Caco-2 (cell line): Measurements from ENCODE around the gene IGSF21. TPM values are rescaled to one million over a fixed set of nuclear protein-coding genes. Genes with fewer than 3 reads are reported as not detected.

Experiments used
- Bru-seq: library from RNA; stranded (reverse); fragments of 400-500 nt; gene quantifications from one replicate; lab custom pipeline; 2021; lab: Mats Ljungman, UMichigan
- BruChase-seq, 2 experiments: library from RNA; stranded (reverse); fragments of 400-500 nt; gene quantifications; one replicate each; lab custom pipeline; 2021; lab: Mats Ljungman, UMichigan
- BruUV-seq: library from RNA; stranded (reverse); fragments of 400-500 nt; replicated peaks from 2 replicates; lab custom pipeline; 2021; lab: Mats Ljungman, UMichigan
- CTCF ChIA-PET: fragments of 300-600 bp; sonication (Branson Sonifier 250); formaldehyde crosslinking; loops from one replicate; lab custom pipeline; 2022; ENCODE audit warnings: antibody characterized with exemption; lab: Charles Lee
- POLR2A ChIA-PET: fragments of 300-600 bp; sonication (Branson Sonifier 250); formaldehyde crosslinking; loops from one replicate; lab custom pipeline; 2022; ENCODE audit warnings: antibody characterized with exemption; lab: Charles Lee
- DNase-seq, 2 experiments: peaks; one replicate each; pipeline versions ENCODE4 v3.0.0 to v3.0.0-alpha.2; 2020 to 2022
- H3K27me3 ChIP-seq: replicated peaks from 2 replicates; pipeline ENCODE4 v1.6.0; 2011; ENCODE audit warnings: low read length; ENCODE audit not compliant: control insufficient read depth, insufficient read depth
- H3K36me3 ChIP-seq: 2 replicates; pipeline ENCODE4 v1.5.1; 2011; ENCODE audit warnings: low read length; ENCODE audit not compliant: control insufficient read depth, insufficient read depth
- H3K4me1 ChIP-seq: fragments of 250-450 bp; sonication (Bioruptor Pico); 2 replicates; pipeline ENCODE4 v1.5.1; 2020; ENCODE audit warnings: mild to moderate bottlenecking
- H3K4me3 ChIP-seq: 2 replicates; pipeline ENCODE4 v1.5.1; 2011; ENCODE audit warnings: low read depth, mild to moderate bottlenecking, control low read depth, low read length
- H3K9me3 ChIP-seq: fragments of 250-450 bp; sonication (Bioruptor Pico); 2 replicates; pipeline ENCODE4 v1.5.1; 2020; ENCODE audit warnings: mild to moderate bottlenecking, moderate library complexity
- H3K27ac Mint-ChIP-seq: one replicate; pipeline ENCODE4 v1.8.0; 2022; ENCODE audit warnings: mixed read lengths; ENCODE audit not compliant: unreplicated experiment
- H3K27me3 Mint-ChIP-seq: one replicate; pipeline ENCODE4 v1.8.0; 2022; ENCODE audit warnings: mixed read lengths; ENCODE audit not compliant: insufficient read depth, unreplicated experiment
- H3K36me3 Mint-ChIP-seq: one replicate; pipeline ENCODE4 v1.8.0; 2022; ENCODE audit warnings: mild to moderate bottlenecking, mixed read lengths; ENCODE audit not compliant: insufficient read depth, unreplicated experiment
- H3K4me1 Mint-ChIP-seq: one replicate; pipeline ENCODE4 v1.8.0; 2022; ENCODE audit warnings: low read depth, mixed read lengths; ENCODE audit not compliant: unreplicated experiment
- H3K4me3 Mint-ChIP-seq: one replicate; pipeline ENCODE4 v1.8.0; 2022; ENCODE audit warnings: mild to moderate bottlenecking, moderate library complexity, mixed read lengths; ENCODE audit not compliant: unreplicated experiment
- H3K9me3 Mint-ChIP-seq: one replicate; pipeline ENCODE4 v1.8.0; 2022; ENCODE audit warnings: mixed read lengths; ENCODE audit not compliant: unreplicated experiment
- intact Hi-C: fragments of 100-400 bp; cut with micrococcal nuclease; formaldehyde crosslinking; loops from one replicate; pipeline ENCODE4 v1.10.0; 2022; ENCODE audit not compliant: unreplicated experiment
- long read RNA-seq: library from polyadenylated mRNA; stranded (forward); transcript quantifications from one replicate; pipeline ENCODE4 v2.0.0, GENCODE V29; 2022
- total RNA-seq: library from RNA; stranded (reverse); gene quantifications from 2 replicates; pipeline ENCODE4 v1.2.3, GENCODE V29; 2022
- TF ChIP-seq, protein P1 (sequence below), 2 experiments: fragments of 200-600 bp in 1 of 2; IDR thresholded peaks; 1 replicate in 1 of 2; 2 replicates in 1 of 2; pipeline versions ENCODE4 v1.5.1 to v1.8.0; 2011 to 2022; ENCODE audit warnings: antibody characterized with exemption in 1 of 2, control low read depth in 1 of 2, inconsistent platforms in 1 of 2, low read depth in 1 of 2, low read length in 1 of 2, mild to moderate bottlenecking in 1 of 2, moderate library complexity in 1 of 2; ENCODE audit not compliant: insufficient read depth in 1 of 2, severe bottlenecking in 1 of 2, unreplicated experiment in 1 of 2

The IGSF21 gene
- total RNA-seq (not detected in 2 replicates), Bru-seq, nascent RNA (not detected), BruChase-seq, experiment 1, labeled RNA remaining after a 2-hour chase (percentile 0 among the genes with signal in this experiment), BruChase-seq, experiment 2, labeled RNA remaining after a 6-hour chase (percentile 0 among the genes with signal in this experiment)
- long read RNA-seq, result 0 reads

DNA sequence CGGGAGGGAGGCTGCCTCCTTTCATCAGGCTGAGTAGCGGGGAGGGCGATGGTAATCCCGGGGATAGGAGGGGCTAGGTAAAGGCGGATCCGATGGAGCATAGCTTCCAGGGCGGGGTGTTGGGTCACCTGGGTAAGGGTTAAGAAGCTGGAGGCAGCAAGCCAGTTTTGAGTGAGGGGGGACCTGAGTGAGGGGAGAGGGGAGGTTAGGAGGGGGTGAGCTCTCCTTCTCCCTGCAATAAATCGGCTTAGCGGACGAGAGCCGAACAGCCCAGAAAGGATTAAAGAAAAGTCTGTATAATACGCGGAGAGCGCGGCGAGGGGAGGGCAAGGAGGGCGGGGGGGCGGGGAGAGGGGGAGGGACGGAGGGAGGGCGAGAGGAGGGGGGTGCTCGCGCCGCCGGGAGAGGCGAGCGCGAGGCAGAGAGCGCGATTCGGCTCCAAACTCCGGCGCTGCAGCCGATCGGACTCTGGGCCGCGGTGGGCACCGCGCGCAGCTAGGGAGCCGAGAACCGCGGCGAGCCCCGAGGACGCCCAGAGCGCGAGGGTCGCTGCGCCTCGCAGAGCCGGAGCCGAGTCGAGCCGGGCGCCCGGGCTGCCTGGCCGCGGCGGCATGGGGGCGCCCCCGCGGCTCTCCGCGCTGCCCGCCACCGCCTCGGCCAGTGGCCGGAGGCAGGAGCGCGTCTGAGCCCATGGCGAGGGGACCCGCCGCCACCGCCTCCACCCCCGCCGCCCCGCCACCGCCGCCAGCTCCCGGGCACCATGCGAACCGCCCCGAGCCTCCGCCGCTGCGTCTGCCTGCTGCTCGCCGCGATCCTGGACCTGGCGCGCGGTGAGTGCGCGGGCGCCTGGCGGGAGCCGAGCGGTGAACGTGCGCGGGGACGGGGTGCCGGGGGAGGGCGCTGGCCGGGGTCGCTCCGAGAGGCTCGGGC, at the start of gene IGSF21:
Gene IGSF21 (plus strand): TSS at position 430 of the 930 bp plus-strand sequence. CDS start 331 bp downstream, at position 761.
- Mint-ChIP-seq H3K27ac (no peak within 1 kb of the TSS), H3K9me3 (no peaks in the 10 kb centered on the region), H3K27me3 (peaks cover 28% of the 10 kb centered on the region), H3K36me3 (no peaks in the 10 kb centered on the region), H3K4me1 (no peaks in the 10 kb centered on the region), H3K4me3 (no peak within 1 kb of the TSS)
- Histone ChIP-seq H3K4me1 (no peaks in the 10 kb centered on the region), H3K9me3 (no peaks in the 10 kb centered on the region), H3K27me3 (no peaks in the 10 kb centered on the region; the same call in 1 of the 2 replicates), H3K4me3 (no peak within 1 kb of the TSS), H3K36me3 (no peaks in the 10 kb centered on the region)
- ChIA-PET POLR2A (no interaction called here), CTCF (interaction anchor here (0.5 kb wide), 1 partner anchor 612 kb away, joined by 4 read pairs; no protein-coding TSS in a partner anchor)
- intact Hi-C loops, result no loop called here
- no peak for DNase-seq
- BruUV-seq, result no TSS peak
- TF ChIP-seq, protein P1, sequence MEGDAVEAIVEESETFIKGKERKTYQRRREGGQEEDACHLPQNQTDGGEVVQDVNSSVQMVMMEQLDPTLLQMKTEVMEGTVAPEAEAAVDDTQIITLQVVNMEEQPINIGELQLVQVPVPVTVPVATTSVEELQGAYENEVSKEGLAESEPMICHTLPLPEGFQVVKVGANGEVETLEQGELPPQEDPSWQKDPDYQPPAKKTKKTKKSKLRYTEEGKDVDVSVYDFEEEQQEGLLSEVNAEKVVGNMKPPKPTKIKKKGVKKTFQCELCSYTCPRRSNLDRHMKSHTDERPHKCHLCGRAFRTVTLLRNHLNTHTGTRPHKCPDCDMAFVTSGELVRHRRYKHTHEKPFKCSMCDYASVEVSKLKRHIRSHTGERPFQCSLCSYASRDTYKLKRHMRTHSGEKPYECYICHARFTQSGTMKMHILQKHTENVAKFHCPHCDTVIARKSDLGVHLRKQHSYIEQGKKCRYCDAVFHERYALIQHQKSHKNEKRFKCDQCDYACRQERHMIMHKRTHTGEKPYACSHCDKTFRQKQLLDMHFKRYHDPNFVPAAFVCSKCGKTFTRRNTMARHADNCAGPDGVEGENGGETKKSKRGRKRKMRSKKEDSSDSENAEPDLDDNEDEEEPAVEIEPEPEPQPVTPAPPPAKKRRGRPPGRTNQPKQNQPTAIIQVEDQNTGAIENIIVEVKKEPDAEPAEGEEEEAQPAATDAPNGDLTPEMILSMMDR (IDR thresholded peaks at IDR 0.05; ENCODE audit: insufficient read depth in 1 of 2, low read depth in 1 of 2, low read length in 1 of 2, severe bottlenecking in 1 of 2, unreplicated experiment in 1 of 2), result no peak

DNA sequence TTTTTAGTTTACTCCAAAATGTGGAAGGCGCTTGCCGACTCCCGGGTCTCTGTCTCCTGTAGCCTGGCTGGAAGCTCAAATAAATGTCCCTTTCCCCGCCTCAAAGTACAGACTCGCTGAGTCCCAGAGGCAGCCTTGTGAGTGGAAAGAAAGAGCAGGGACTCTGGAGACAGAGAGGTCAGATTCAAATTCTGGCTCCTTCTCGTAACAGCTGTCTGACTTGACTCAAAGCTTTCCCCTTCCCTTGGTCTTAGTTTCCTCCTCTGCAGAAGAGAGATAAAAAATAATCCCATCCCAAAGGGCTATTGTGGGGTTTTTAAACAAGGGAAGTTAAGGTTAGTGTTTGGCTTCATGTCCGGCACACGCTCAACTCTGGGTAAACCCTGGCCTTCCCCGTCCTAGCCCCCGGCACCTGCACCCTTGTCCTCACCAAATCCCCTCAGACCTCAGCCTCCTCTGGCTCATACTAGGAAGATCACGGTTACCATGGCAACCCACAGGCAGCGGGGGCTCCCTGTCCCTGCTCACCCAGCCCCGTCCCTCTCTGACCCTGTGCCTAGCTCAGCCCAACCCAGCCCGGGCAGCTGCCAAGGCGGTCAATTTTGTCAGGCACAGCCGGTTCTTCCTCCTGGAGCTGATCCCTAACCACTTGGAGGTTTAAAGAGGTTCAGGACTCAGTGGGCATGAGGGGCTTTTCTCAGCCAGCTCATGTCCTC, 49.2 kb upstream of the IGSF21 start:
- no peak overlapping the region for H3K4me3 ChIP-seq
- ChIA-PET POLR2A (no interaction called here), CTCF (no interaction called here)
- DNase-seq, result no peak
- no peaks in the 10 kb centered on the region for H3K36me3 ChIP-seq
- intact Hi-C loops, result no loop called here
- TF ChIP-seq, protein P1 (IDR thresholded peaks at IDR 0.05; ENCODE audit: insufficient read depth in 1 of 2, low read depth in 1 of 2, low read length in 1 of 2, severe bottlenecking in 1 of 2, unreplicated experiment in 1 of 2), result no peak
- no peaks in the 10 kb centered on the region for H3K36me3 Mint-ChIP-seq
- H3K4me3 Mint-ChIP-seq, result no peak overlapping the region
- H3K27me3 ChIP-seq, result no peaks in the 10 kb centered on the region; the same call in 1 of the 2 replicates
- H3K9me3 ChIP-seq, result no peaks in the 10 kb centered on the region
- no peak overlapping the region for H3K27ac Mint-ChIP-seq
- no peaks in the 10 kb centered on the region for H3K4me1 Mint-ChIP-seq
- no TSS peak for BruUV-seq
- peaks cover 12% of the 10 kb centered on the region for H3K27me3 Mint-ChIP-seq
- H3K9me3 Mint-ChIP-seq, result no peaks in the 10 kb centered on the region
- no peaks in the 10 kb centered on the region for H3K4me1 ChIP-seq
